H1 (cell line): ENCODE measurements around the gene ACVR1. TPM values are rescaled to one million over a fixed set of nuclear protein-coding genes. Genes with fewer than 3 reads are reported as not detected.

Experiments
- CTCF ChIA-PET: fragments of 300-600 bp; sonication (Branson Sonifier 250); formaldehyde crosslinking; loops from one replicate; lab custom pipeline; 2021; ENCODE audit not compliant: partially characterized antibody; lab: Charles Lee
- POLR2A ChIA-PET: fragments of 300-600 bp; sonication (Branson Sonifier 250); formaldehyde crosslinking; loops from one replicate; lab custom pipeline; 2021; ENCODE audit warnings: inconsistent platforms; ENCODE audit not compliant: partially characterized antibody; lab: Charles Lee
- DNase-seq, 2 experiments: peaks; one replicate each; pipeline versions ENCODE4 v3.0.0 to v3.0.0-alpha.2; 2010 to 2022; ENCODE audit warnings: low spot score in 2 of 2, low read depth in 1 of 2, mixed read lengths in 1 of 2
- FAIRE-seq: peaks from 2 replicates; lab custom pipeline; 2011; peaks lifted over from hg19 to GRCh38; lab: Jason Lieb, UNC
- H2AFZ ChIP-seq: 2 replicates; pipeline ENCODE4 v1.8.1; 2012; ENCODE audit warnings: low read length, inconsistent platforms
- H2AK5ac ChIP-seq: 2 replicates; pipeline ENCODE4 v1.6.1; 2013; ENCODE audit warnings: low read depth, low read length
- H2BK120ac ChIP-seq: replicated peaks from 2 replicates; pipeline ENCODE3; 2013; ENCODE audit warnings: low read depth, low read length, inconsistent platforms
- H2BK12ac ChIP-seq: 2 replicates; pipeline ENCODE4 v1.6.1; 2013; ENCODE audit warnings: low read depth, low read length
- H2BK15ac ChIP-seq: 2 replicates; pipeline ENCODE4 v1.6.1; 2013; ENCODE audit warnings: low read length
- H2BK20ac ChIP-seq: 2 replicates; pipeline ENCODE4 v1.6.1; 2013; ENCODE audit warnings: low read length
- H2BK5ac ChIP-seq: 2 replicates; pipeline ENCODE4 v1.6.1; 2013; ENCODE audit warnings: low read depth, low read length
- H3K14ac ChIP-seq: 2 replicates; pipeline ENCODE4 v1.6.1; 2013; ENCODE audit warnings: inconsistent platforms; ENCODE audit not compliant: insufficient read length
- H3K18ac ChIP-seq: 2 replicates; pipeline ENCODE4 v1.6.1; 2013; ENCODE audit warnings: low read length; ENCODE audit errors: extremely low read depth
- H3K23ac ChIP-seq: 2 replicates; pipeline ENCODE4 v1.6.1; 2013; ENCODE audit warnings: inconsistent platforms; ENCODE audit not compliant: insufficient read length
- H3K23me2 ChIP-seq: 2 replicates; pipeline ENCODE4 v1.6.1; 2013; ENCODE audit warnings: low read depth, low read length
- H3K27ac ChIP-seq: 2 replicates; pipeline ENCODE4 v1.6.1; 2011; ENCODE audit warnings: low read depth, low read length, inconsistent platforms
- H3K27me3 ChIP-seq, 4 experiments: replicated peaks in 1 of 4; 1 replicate in 1 of 4; 2 replicates in 3 of 4; pipeline versions ENCODE4 v1.6.1 to v1.8.1; 2011 to 2013; ENCODE audit warnings: low read length in 3 of 4, mild to moderate bottlenecking in 3 of 4, inconsistent platforms in 2 of 4, mixed read lengths in 2 of 4, moderate library complexity in 1 of 4; ENCODE audit not compliant: control insufficient read depth in 3 of 4, insufficient read depth in 3 of 4; ENCODE audit errors: extremely low read depth in 1 of 4
- H3K36me3 ChIP-seq, 4 experiments: 2 replicates each; pipeline versions ENCODE4 v1.6.1 to v1.8.1; 2011 to 2013; ENCODE audit warnings: mild to moderate bottlenecking in 4 of 4, low read length in 3 of 4, moderate library complexity in 2 of 4, control low read depth in 1 of 4, inconsistent platforms in 1 of 4; ENCODE audit not compliant: insufficient read depth in 4 of 4, control insufficient read depth in 2 of 4
- H3K4ac ChIP-seq: replicated peaks from 2 replicates; pipeline ENCODE3; 2013; ENCODE audit warnings: low read length, low read depth, mixed read lengths, inconsistent platforms; ENCODE audit not compliant: insufficient read length
- H3K4me1 ChIP-seq, 4 experiments: replicated peaks in 1 of 4; 1 replicate in 1 of 4; 2 replicates in 3 of 4; pipeline versions ENCODE4 v1.6.1 to v1.8.1; 2011 to 2013; ENCODE audit warnings: low read length in 3 of 4, inconsistent platforms in 2 of 4, mixed read lengths in 1 of 4; ENCODE audit not compliant: insufficient read depth in 4 of 4, control insufficient read depth in 3 of 4
- H3K4me2 ChIP-seq, 2 experiments: 2 replicates each; pipeline versions ENCODE4 v1.6.1 to v1.8.1; 2011 to 2013; ENCODE audit warnings: low read depth in 2 of 2, low read length in 2 of 2, control low read depth in 1 of 2, inconsistent platforms in 1 of 2, mild to moderate bottlenecking in 1 of 2; ENCODE audit not compliant: insufficient read depth in 1 of 2
- H3K4me3 ChIP-seq, 4 experiments: fragments of 200-600, 300-600 bp in 1 of 4; sonication (generic), shearing (Covaris generic), sonication (Bioruptor Twin) in 1 of 4; 2 replicates each; pipeline versions ENCODE4 v1.5.1 to v1.8.1; 2011 to 2016; ENCODE audit warnings: low read length in 4 of 4, low read depth in 3 of 4, control low read depth in 2 of 4, inconsistent platforms in 2 of 4, mild to moderate bottlenecking in 2 of 4, mixed read lengths in 1 of 4, moderate library complexity in 1 of 4; ENCODE audit not compliant: insufficient read depth in 2 of 4; ENCODE audit errors: extremely low read depth in 1 of 4
- H3K56ac ChIP-seq: replicated peaks from 2 replicates; pipeline ENCODE3; 2013; ENCODE audit warnings: low read depth, mild to moderate bottlenecking, mixed read lengths, low read length, inconsistent platforms; ENCODE audit not compliant: insufficient read length
- H3K79me1 ChIP-seq: 2 replicates; pipeline ENCODE4 v1.6.1; 2013; ENCODE audit warnings: low read depth, low read length, control low read depth
- H3K79me2 ChIP-seq, 2 experiments: 2 replicates each; pipeline versions ENCODE4 v1.6.1 to v1.8.1; 2012 to 2013; ENCODE audit warnings: low read length in 2 of 2, mild to moderate bottlenecking in 2 of 2, inconsistent platforms in 1 of 2; ENCODE audit not compliant: insufficient read depth in 2 of 2, control insufficient read depth in 1 of 2
- H3K9ac ChIP-seq, 4 experiments: replicated peaks in 1 of 4; 1 replicate in 1 of 4; 2 replicates in 3 of 4; pipeline versions ENCODE4 v1.6.1 to v1.8.1; 2011 to 2013; ENCODE audit warnings: low read depth in 3 of 4, low read length in 3 of 4, control low read depth in 2 of 4, mild to moderate bottlenecking in 2 of 4, moderate library complexity in 2 of 4, inconsistent platforms in 1 of 4; ENCODE audit errors: extremely low read depth in 1 of 4
- H3K9me3 ChIP-seq, 2 experiments: 2 replicates each; pipeline versions ENCODE4 v1.6.1 to v1.8.1; 2012 to 2013; ENCODE audit warnings: mild to moderate bottlenecking in 2 of 2, moderate library complexity in 2 of 2, control low read depth in 1 of 2, inconsistent platforms in 1 of 2, low read depth in 1 of 2, low read length in 1 of 2, mixed read lengths in 1 of 2; ENCODE audit not compliant: insufficient read depth in 2 of 2
- H4K20me1 ChIP-seq, 2 experiments: replicated peaks in 1 of 2; 2 replicates each; pipeline versions ENCODE3 to v1.8.1; 2011 to 2013; ENCODE audit warnings: inconsistent platforms in 2 of 2, low read length in 2 of 2, mild to moderate bottlenecking in 1 of 2; ENCODE audit not compliant: insufficient read depth in 2 of 2, control insufficient read depth in 1 of 2
- H4K5ac ChIP-seq: 2 replicates; pipeline ENCODE4 v1.6.1; 2013; ENCODE audit warnings: low read length, low read depth, mixed read lengths, inconsistent platforms; ENCODE audit not compliant: insufficient read length
- H4K8ac ChIP-seq: 2 replicates; pipeline ENCODE4 v1.8.0; 2013; ENCODE audit warnings: mild to moderate bottlenecking, moderate library complexity, low read length, inconsistent platforms; ENCODE audit not compliant: insufficient read depth; ENCODE audit errors: extremely low read depth
- H4K91ac ChIP-seq: replicated peaks from 2 replicates; pipeline ENCODE3; 2013; ENCODE audit warnings: low read length, mixed read lengths, inconsistent platforms; ENCODE audit not compliant: insufficient read length
- ATF3 ChIP-seq: IDR thresholded peaks from 2 replicates; pipeline ENCODE4 v1.6.1; 2011; ENCODE audit warnings: low read depth, mild to moderate bottlenecking, low read length; ENCODE audit not compliant: insufficient read depth
- CEBPB ChIP-seq: IDR thresholded peaks from 2 replicates; pipeline ENCODE4 v1.6.1; 2012; ENCODE audit warnings: low read depth, low read length
- CHD1 ChIP-seq: IDR thresholded peaks from 2 replicates; pipeline ENCODE4 v1.6.1; 2012; ENCODE audit warnings: low read depth, low read length, improper control_type of control experiment
- CTCF ChIP-seq, 3 experiments: IDR thresholded peaks; 1 replicate in 2 of 3; 2 replicates in 1 of 3; pipeline versions ENCODE4 v1.5.1 to v1.6.1; 2011; ENCODE audit warnings: low read length in 3 of 3, mild to moderate bottlenecking in 3 of 3, inconsistent platforms in 2 of 3, low read depth in 1 of 3, moderate library complexity in 1 of 3; ENCODE audit not compliant: insufficient read depth in 1 of 3; ENCODE audit errors: control extremely low read depth in 1 of 3
- JUND ChIP-seq: IDR thresholded peaks from 2 replicates; pipeline ENCODE4 v1.6.1; 2011; ENCODE audit warnings: mild to moderate bottlenecking, improper control_type of control experiment, low read length
- KDM4A ChIP-seq: IDR thresholded peaks from one replicate; pipeline ENCODE4 v1.7.1; 2012; ENCODE audit warnings: low read depth, mild to moderate bottlenecking, moderate library complexity, low read length, inconsistent platforms; ENCODE audit not compliant: severe bottlenecking
- RAD21 ChIP-seq, 2 experiments: IDR thresholded peaks in 1 of 2; conservative IDR thresholded peaks in 1 of 2; 2 replicates each; pipeline ENCODE4 v1.6.1; 2011; ENCODE audit warnings: low read depth in 2 of 2, low read length in 2 of 2, improper control_type of control experiment in 1 of 2, inconsistent platforms in 1 of 2, mild to moderate bottlenecking in 1 of 2, moderate library complexity in 1 of 2
- RNF2 ChIP-seq: fragments of 200-900, 300-1000 bp; sonication (generic); IDR thresholded peaks from 2 replicates; pipeline ENCODE4 v1.7.1; 2016; ENCODE audit warnings: borderline replicate concordance, low read depth, mild to moderate bottlenecking, antibody characterized with exemption, low read length; ENCODE audit not compliant: poor library complexity, severe bottlenecking; ENCODE audit errors: missing control alignments
- SP1 ChIP-seq: IDR thresholded peaks from 2 replicates; pipeline ENCODE4 v1.6.1; 2011; ENCODE audit warnings: low read depth, low read length
- TAF1 ChIP-seq: IDR thresholded peaks from 2 replicates; pipeline ENCODE4 v1.6.1; 2011; ENCODE audit warnings: mild to moderate bottlenecking, low read depth, low read length
- polyA plus RNA-seq, 7 experiments: library from polyadenylated mRNA; depleted of rRNA in 3 of 7; stranded (reverse) in 5 of 7; unstranded in 2 of 7; fragments of >200 nt in 5 of 7; fragments of 200-250 nt in 2 of 7; gene quantifications; 1 replicate in 5 of 7; 2 replicates in 1 of 7; 4 replicates in 1 of 7; pipeline versions ENCODE4 v1.2.1 to v1.2.3, GENCODE V29; 2011 to 2013; ENCODE audit warnings: missing spikeins in 2 of 7, mixed read lengths in 2 of 7
- total RNA-seq: library from RNA; stranded (reverse); fragmentation: NEBNext Ultra II Directional; extraction: Animal tissue kit (Norgen Biotek cat#: 25700); gene quantifications from 2 replicates; pipeline ENCODE4 v1.2.1, GENCODE V29; 2021

ACVR1 gene
- total and polyA plus RNA-seq, 2 of the 8 experiments (the other 6 are each of a cell fraction or from before 2014, with no cell fraction given): 8.5 to 17.7 TPM

DNA sequence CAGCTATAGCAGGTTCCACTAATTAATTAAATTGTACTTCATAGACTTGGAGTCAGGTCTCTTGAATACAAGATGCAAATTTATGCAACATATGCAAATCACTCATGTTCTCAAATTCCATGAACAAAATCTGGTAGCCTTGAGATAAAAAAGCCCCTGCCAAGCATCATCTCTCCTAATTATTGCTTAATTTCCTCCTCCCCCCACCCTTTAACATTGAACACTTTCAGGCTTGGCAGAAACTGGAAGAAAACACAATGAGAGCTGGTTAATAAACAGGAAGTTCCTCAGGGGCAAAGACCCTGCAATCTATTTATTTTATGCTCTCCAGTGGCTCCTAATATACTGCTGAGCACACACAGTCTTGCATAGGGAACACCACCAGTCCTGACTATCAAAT, 35.6 kb upstream of the ACVR1 start:
- Histone ChIP-seq H3K56ac (no peak overlapping the region), H3K79me2 (no peaks in the 10 kb centered on the region), H3K4me2 (no peak overlapping the region), H3K9me3 (no peaks in the 10 kb centered on the region), H2BK12ac (no peak overlapping the region), H2BK5ac (no peak overlapping the region), H2BK15ac (no peak overlapping the region), H3K4ac (no peak overlapping the region), H3K4me3 (no peak overlapping the region), H3K14ac (no peak overlapping the region), H2AK5ac (no peak overlapping the region), H2BK20ac (no peak overlapping the region), H3K23ac (no peak overlapping the region), H3K79me1 (no peaks in the 10 kb centered on the region), H4K8ac (no peak overlapping the region), H3K23me2 (no peaks in the 10 kb centered on the region), H3K4me1 (no peaks in the 10 kb centered on the region), H3K27ac (no peak overlapping the region), H3K18ac (no peak overlapping the region), H3K36me3 (no peaks in the 10 kb centered on the region), H4K20me1 (no peaks in the 10 kb centered on the region), H2AFZ (no peak overlapping the region), H3K9ac (no peak overlapping the region), H3K27me3 (no peaks in the 10 kb centered on the region), H4K91ac (no peak overlapping the region), H4K5ac (no peak overlapping the region), H2BK120ac (no peak overlapping the region)
- no peak for FAIRE-seq
- no peak for DNase-seq
- ChIA-PET POLR2A (no interaction called here), CTCF (interaction anchor here (1.0 to 1.4 kb wide), 4 partner anchors 10 to 418 kb away, joined by 3 to 5 read pairs (median 3); no protein-coding TSS in a partner anchor)
- TF ChIP-seq JUND (no peak), CTCF (IDR thresholded peaks at IDR 0.05; ENCODE audit: control extremely low read depth in 1 of 3, insufficient read depth in 1 of 3, low read depth in 1 of 3, low read length in 3 of 3) (no peak), SP1 (no peak), KDM4A (no peak), TAF1 (no peak), CEBPB (no peak), RNF2 (no peak), CHD1 (no peak), RAD21 (IDR thresholded peaks at IDR 0.05 in 1 of 2, conservative IDR thresholded peaks at IDR 0.05 in 1 of 2; ENCODE audit: low read depth in 2 of 2, low read length in 2 of 2) (no peak), ATF3 (no peak)
